Liver (tissue), 9 donors: ENCODE results near the gene CLIP2. TPM values are rescaled to one million over a fixed set of nuclear protein-coding genes. Genes with fewer than 3 reads are reported as not detected.

Experiments used
- DNase-seq: peaks from one replicate; pipeline ENCODE4 v3.0.0-alpha.2; 2017; ENCODE audit warnings: low spot score
- H3K27ac ChIP-seq, 2 donors: one replicate each; pipeline ENCODE4 v1.7.0; 2013; ENCODE audit warnings: inconsistent platforms in 2 of 2, low read length in 2 of 2, control low read depth in 1 of 2, low read depth in 1 of 2, mild to moderate bottlenecking in 1 of 2
- H3K27me3 ChIP-seq, 4 donors: one replicate each; pipeline versions ENCODE4 v1.6.1 to v1.7.0; 2013; ENCODE audit warnings: low read length in 3 of 4, inconsistent platforms in 1 of 4, mild to moderate bottlenecking in 1 of 4, moderate library complexity in 1 of 4; ENCODE audit not compliant: control insufficient read depth in 4 of 4, insufficient read depth in 4 of 4
- H3K36me3 ChIP-seq, 4 donors: one replicate each; pipeline versions ENCODE4 v1.6.1 to v1.7.0; 2013; ENCODE audit warnings: low read length in 3 of 4, mild to moderate bottlenecking in 3 of 4, low read depth in 1 of 4, moderate library complexity in 1 of 4; ENCODE audit not compliant: control insufficient read depth in 4 of 4, insufficient read depth in 3 of 4
- H3K4me1 ChIP-seq, 4 donors: one replicate each; pipeline versions ENCODE4 v1.6.1 to v1.7.0; 2013; ENCODE audit warnings: low read length in 3 of 4, mild to moderate bottlenecking in 3 of 4, moderate library complexity in 1 of 4; ENCODE audit not compliant: control insufficient read depth in 4 of 4, insufficient read depth in 4 of 4
- H3K4me3 ChIP-seq, 3 donors: one replicate each; pipeline versions ENCODE4 v1.6.1 to v1.7.0; 2013; ENCODE audit warnings: low read length in 3 of 3, control low read depth in 1 of 3, low read depth in 1 of 3, mild to moderate bottlenecking in 1 of 3
- H3K9ac ChIP-seq, 2 donors: one replicate each; pipeline ENCODE4 v1.7.0; 2013; ENCODE audit warnings: low read length in 2 of 2, mild to moderate bottlenecking in 2 of 2, moderate library complexity in 2 of 2, control low read depth in 1 of 2, low read depth in 1 of 2
- H3K9me3 ChIP-seq, 4 donors: one replicate each; pipeline versions ENCODE4 v1.6.1 to v1.7.0; 2013; ENCODE audit warnings: low read length in 3 of 4; ENCODE audit not compliant: control insufficient read depth in 4 of 4
- EGR1 ChIP-seq, 2 donors: IDR thresholded peaks; 2 replicates each; pipeline ENCODE4 v1.6.1; 2016 to 2018; ENCODE audit warnings: antibody characterized with exemption in 2 of 2, low read depth in 2 of 2
- FOXA1 ChIP-seq: IDR thresholded peaks from 2 replicates; pipeline ENCODE4 v1.6.1; 2016; ENCODE audit warnings: antibody characterized with exemption
- FOXA2 ChIP-seq: IDR thresholded peaks from 2 replicates; pipeline ENCODE4 v1.6.1; 2016; ENCODE audit warnings: antibody characterized with exemption
- GABPA ChIP-seq, 2 donors: IDR thresholded peaks in 1 of 2; conservative IDR thresholded peaks in 1 of 2; 2 replicates each; pipeline ENCODE4 v1.6.1; 2016; ENCODE audit warnings: antibody characterized with exemption in 2 of 2, mild to moderate bottlenecking in 1 of 2, moderate library complexity in 1 of 2
- HNF4A ChIP-seq, 2 donors: conservative IDR thresholded peaks; 2 replicates each; pipeline ENCODE4 v1.6.1; 2016; ENCODE audit warnings: antibody characterized with exemption in 2 of 2, mild to moderate bottlenecking in 2 of 2
- HNF4G ChIP-seq: IDR thresholded peaks from 2 replicates; pipeline ENCODE4 v1.6.1; 2016; ENCODE audit warnings: antibody characterized with exemption
- JUND ChIP-seq, 2 donors: IDR thresholded peaks; 2 replicates each; pipeline ENCODE4 v1.6.1; 2016; ENCODE audit warnings: antibody characterized with exemption in 2 of 2
- NR2F2 ChIP-seq: IDR thresholded peaks from 2 replicates; pipeline ENCODE4 v1.6.1; 2016; ENCODE audit warnings: antibody characterized with exemption
- RAD21 ChIP-seq, 2 donors: IDR thresholded peaks; 2 replicates each; pipeline ENCODE4 v1.6.1; 2016; ENCODE audit warnings: antibody characterized with exemption in 2 of 2, mild to moderate bottlenecking in 2 of 2
- RXRA ChIP-seq, 2 donors: IDR thresholded peaks; 2 replicates each; pipeline ENCODE4 v1.6.1; 2017 to 2018; ENCODE audit warnings: antibody characterized with exemption in 2 of 2, mild to moderate bottlenecking in 1 of 2
- SP1 ChIP-seq: IDR thresholded peaks from 2 replicates; pipeline ENCODE4 v1.6.1; 2018; ENCODE audit warnings: antibody characterized with exemption, mild to moderate bottlenecking
- TAF1 ChIP-seq: conservative IDR thresholded peaks from 2 replicates; pipeline ENCODE4 v1.6.1; 2016; ENCODE audit warnings: antibody characterized with exemption, mild to moderate bottlenecking
- YY1 ChIP-seq: IDR thresholded peaks from 2 replicates; pipeline ENCODE4 v1.6.1; 2016; ENCODE audit warnings: antibody characterized with exemption, mild to moderate bottlenecking
- WGBS: extraction: QIAGEN DNeasy Blood & Tissue Kit; methylation state at CpG from one replicate; pipeline ENCODE4 v1.1.7; 2013; 5-methylcytosine and 5-hydroxymethylcytosine counted together
- polyA plus RNA-seq, 2 donors: library from polyadenylated mRNA; stranded (reverse) in 1 of 2; unstranded in 1 of 2; fragments of 200-250 nt in 1 of 2; fragments of >200 nt in 1 of 2; fragmentation: Nextera tagmentation in 1 of 2; extraction: Ambion mirVana in 1 of 2; gene quantifications; one replicate each; pipeline versions ENCODE4 v1.2.1 to v1.2.3, GENCODE V29; 2013 to 2015
- total RNA-seq, 2 donors: library from RNA; depleted of rRNA; stranded (reverse); fragments of >200 nt; gene quantifications; one replicate each; pipeline ENCODE4 v1.2.3, GENCODE V29; 2014
- TF ChIP-seq, protein P1 (sequence below): IDR thresholded peaks from 2 replicates; pipeline ENCODE4 v1.6.1; 2016; ENCODE audit warnings: antibody characterized with exemption
- TF ChIP-seq, protein P2 (sequence below): IDR thresholded peaks from 2 replicates; pipeline ENCODE4 v1.6.1; 2016; ENCODE audit warnings: antibody characterized with exemption, mild to moderate bottlenecking
- TF ChIP-seq, protein P3 (sequence below): IDR thresholded peaks from 2 replicates; pipeline ENCODE4 v1.6.1; 2016; ENCODE audit warnings: antibody characterized with exemption
- TF ChIP-seq, protein P4 (sequence below): IDR thresholded peaks from 2 replicates; pipeline ENCODE4 v1.6.1; 2016; ENCODE audit warnings: antibody characterized with exemption
- TF ChIP-seq, protein P5 (sequence below): fragments of 150-350 bp; IDR thresholded peaks from 2 replicates; pipeline ENCODE4 v1.5.1; 2017; ENCODE audit warnings: improper control_type of control experiment, low read depth, low read length; ENCODE audit not compliant: missing input control
- donor health status: healthy.
- donor health status: healthy.
- donor health status: healthy.
- donor health status: healthy.
- donor health status: healthy.

Gene CLIP2
- total and polyA plus RNA-seq, 4 donors = 1.4 to 6.3 (median 2.5) TPM

DNA sequence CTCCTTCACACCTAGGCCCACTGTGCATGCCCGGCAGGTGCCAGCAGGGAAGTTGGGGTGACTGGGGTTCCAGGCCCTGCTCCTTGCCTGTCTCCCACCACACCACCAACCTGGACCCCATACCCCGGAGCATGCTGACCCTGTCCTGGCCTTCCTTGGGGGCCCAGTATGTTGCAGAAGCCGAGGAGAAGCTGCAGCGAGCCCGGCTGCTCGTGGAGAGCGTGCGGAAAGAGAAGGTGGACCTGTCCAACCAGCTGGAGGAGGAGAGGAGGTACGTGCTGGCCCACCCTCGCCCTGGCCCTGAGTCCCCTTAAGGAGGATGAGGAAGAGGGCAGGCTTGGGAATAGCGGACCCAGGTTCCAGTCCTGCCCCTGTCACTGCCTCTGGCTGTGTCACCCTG lies 70.8 kb downstream of the CLIP2 start:
- H3K36me3 ChIP-seq = peaks cover 0 to 2% (median 0%) of the 10 kb centered on the region in 4 donors
- no peaks in the 10 kb centered on the region for H3K4me1 ChIP-seq
- H3K4me3 ChIP-seq = no peak overlapping the region
- H3K9me3 ChIP-seq = peaks cover 0 to 4% (median 1%) of the 10 kb centered on the region in 4 donors
- no peaks in the 10 kb centered on the region for H3K27me3 ChIP-seq
- H3K9ac ChIP-seq = no peak overlapping the region
- TF ChIP-seq FOXA1 = no peak
- TF ChIP-seq FOXA2 = no peak
- TF ChIP-seq RXRA (IDR thresholded peaks at IDR 0.05) = no peak
- no peak for TF ChIP-seq HNF4G
- no peak for TF ChIP-seq TAF1
- no peak for TF ChIP-seq HNF4A (conservative IDR thresholded peaks at IDR 0.05)
- no peak for TF ChIP-seq RAD21 (IDR thresholded peaks at IDR 0.05)
- TF ChIP-seq NR2F2 = no peak
- TF ChIP-seq, protein P1, sequence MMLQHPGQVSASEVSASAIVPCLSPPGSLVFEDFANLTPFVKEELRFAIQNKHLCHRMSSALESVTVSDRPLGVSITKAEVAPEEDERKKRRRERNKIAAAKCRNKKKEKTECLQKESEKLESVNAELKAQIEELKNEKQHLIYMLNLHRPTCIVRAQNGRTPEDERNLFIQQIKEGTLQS = no peak
- TF ChIP-seq, protein P2, sequence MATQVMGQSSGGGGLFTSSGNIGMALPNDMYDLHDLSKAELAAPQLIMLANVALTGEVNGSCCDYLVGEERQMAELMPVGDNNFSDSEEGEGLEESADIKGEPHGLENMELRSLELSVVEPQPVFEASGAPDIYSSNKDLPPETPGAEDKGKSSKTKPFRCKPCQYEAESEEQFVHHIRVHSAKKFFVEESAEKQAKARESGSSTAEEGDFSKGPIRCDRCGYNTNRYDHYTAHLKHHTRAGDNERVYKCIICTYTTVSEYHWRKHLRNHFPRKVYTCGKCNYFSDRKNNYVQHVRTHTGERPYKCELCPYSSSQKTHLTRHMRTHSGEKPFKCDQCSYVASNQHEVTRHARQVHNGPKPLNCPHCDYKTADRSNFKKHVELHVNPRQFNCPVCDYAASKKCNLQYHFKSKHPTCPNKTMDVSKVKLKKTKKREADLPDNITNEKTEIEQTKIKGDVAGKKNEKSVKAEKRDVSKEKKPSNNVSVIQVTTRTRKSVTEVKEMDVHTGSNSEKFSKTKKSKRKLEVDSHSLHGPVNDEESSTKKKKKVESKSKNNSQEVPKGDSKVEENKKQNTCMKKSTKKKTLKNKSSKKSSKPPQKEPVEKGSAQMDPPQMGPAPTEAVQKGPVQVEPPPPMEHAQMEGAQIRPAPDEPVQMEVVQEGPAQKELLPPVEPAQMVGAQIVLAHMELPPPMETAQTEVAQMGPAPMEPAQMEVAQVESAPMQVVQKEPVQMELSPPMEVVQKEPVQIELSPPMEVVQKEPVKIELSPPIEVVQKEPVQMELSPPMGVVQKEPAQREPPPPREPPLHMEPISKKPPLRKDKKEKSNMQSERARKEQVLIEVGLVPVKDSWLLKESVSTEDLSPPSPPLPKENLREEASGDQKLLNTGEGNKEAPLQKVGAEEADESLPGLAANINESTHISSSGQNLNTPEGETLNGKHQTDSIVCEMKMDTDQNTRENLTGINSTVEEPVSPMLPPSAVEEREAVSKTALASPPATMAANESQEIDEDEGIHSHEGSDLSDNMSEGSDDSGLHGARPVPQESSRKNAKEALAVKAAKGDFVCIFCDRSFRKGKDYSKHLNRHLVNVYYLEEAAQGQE = no peak
- no peak overlapping the region for H3K27ac ChIP-seq
- no peak for DNase-seq
- WGBS = 94% methylated on average over 11 of the region's 11 CpGs

DNA sequence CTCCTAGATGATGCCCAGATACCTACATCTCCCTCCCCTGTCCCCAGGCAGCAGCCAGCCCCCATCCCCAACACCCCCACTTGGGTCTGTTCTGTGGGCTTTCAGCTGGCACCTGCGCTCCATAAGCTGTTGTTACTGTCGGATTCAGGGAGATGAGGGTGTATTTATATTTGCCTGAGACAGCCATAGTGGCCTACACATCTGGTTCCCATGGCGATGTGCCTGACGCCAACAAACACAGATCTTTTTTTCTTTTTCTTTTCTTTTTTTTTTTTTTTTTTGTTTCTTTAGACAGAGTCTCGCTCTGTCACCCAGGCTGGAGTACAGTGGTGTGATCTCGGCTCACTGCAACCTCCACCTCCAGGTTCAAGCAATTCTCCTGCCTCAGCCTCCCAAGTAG lies 73.1 kb downstream of the CLIP2 start:
- H3K27me3 ChIP-seq = no peaks in the 10 kb centered on the region
- TF ChIP-seq RAD21 (IDR thresholded peaks at IDR 0.05) = no peak
- TF ChIP-seq YY1 = no peak
- no peak for TF ChIP-seq EGR1 (IDR thresholded peaks at IDR 0.05; ENCODE audit: low read depth in 2 of 2)
- TF ChIP-seq TAF1 = no peak
- TF ChIP-seq GABPA (IDR thresholded peaks at IDR 0.05 in 1 of 2, conservative IDR thresholded peaks at IDR 0.05 in 1 of 2) = no peak
- TF ChIP-seq SP1 = no peak
- no peak for TF ChIP-seq FOXA2
- TF ChIP-seq, protein P1 = no peak
- TF ChIP-seq, protein P3, sequence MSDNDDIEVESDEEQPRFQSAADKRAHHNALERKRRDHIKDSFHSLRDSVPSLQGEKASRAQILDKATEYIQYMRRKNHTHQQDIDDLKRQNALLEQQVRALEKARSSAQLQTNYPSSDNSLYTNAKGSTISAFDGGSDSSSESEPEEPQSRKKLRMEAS = no peak
- no peak for TF ChIP-seq RXRA (IDR thresholded peaks at IDR 0.05)
- TF ChIP-seq, protein P2 = no peak
- no peak for TF ChIP-seq JUND (IDR thresholded peaks at IDR 0.05)
- TF ChIP-seq, protein P4, sequence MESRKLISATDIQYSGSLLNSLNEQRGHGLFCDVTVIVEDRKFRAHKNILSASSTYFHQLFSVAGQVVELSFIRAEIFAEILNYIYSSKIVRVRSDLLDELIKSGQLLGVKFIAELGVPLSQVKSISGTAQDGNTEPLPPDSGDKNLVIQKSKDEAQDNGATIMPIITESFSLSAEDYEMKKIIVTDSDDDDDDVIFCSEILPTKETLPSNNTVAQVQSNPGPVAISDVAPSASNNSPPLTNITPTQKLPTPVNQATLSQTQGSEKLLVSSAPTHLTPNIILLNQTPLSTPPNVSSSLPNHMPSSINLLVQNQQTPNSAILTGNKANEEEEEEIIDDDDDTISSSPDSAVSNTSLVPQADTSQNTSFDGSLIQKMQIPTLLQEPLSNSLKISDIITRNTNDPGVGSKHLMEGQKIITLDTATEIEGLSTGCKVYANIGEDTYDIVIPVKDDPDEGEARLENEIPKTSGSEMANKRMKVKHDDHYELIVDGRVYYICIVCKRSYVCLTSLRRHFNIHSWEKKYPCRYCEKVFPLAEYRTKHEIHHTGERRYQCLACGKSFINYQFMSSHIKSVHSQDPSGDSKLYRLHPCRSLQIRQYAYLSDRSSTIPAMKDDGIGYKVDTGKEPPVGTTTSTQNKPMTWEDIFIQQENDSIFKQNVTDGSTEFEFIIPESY = no peak
- TF ChIP-seq HNF4G = no peak
- TF ChIP-seq NR2F2 = no peak
- no peak for TF ChIP-seq HNF4A (conservative IDR thresholded peaks at IDR 0.05)
- no peak for TF ChIP-seq FOXA1
- TF ChIP-seq, protein P5, sequence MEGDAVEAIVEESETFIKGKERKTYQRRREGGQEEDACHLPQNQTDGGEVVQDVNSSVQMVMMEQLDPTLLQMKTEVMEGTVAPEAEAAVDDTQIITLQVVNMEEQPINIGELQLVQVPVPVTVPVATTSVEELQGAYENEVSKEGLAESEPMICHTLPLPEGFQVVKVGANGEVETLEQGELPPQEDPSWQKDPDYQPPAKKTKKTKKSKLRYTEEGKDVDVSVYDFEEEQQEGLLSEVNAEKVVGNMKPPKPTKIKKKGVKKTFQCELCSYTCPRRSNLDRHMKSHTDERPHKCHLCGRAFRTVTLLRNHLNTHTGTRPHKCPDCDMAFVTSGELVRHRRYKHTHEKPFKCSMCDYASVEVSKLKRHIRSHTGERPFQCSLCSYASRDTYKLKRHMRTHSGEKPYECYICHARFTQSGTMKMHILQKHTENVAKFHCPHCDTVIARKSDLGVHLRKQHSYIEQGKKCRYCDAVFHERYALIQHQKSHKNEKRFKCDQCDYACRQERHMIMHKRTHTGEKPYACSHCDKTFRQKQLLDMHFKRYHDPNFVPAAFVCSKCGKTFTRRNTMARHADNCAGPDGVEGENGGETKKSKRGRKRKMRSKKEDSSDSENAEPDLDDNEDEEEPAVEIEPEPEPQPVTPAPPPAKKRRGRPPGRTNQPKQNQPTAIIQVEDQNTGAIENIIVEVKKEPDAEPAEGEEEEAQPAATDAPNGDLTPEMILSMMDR = no peak
- H3K9ac ChIP-seq = no peak overlapping the region
- DNase-seq = no peak
- H3K36me3 ChIP-seq = no peaks in the 10 kb centered on the region
- no peak overlapping the region for H3K27ac ChIP-seq
- 94% methylated on average over 6 of the region's 6 CpGs for WGBS
- no peaks in the 10 kb centered on the region for H3K9me3 ChIP-seq
- H3K4me3 ChIP-seq = no peak overlapping the region
- H3K4me1 ChIP-seq = no peaks in the 10 kb centered on the region
